ENCODE data around the gene WDR11.
A peak's percentile ranks its signal among the peaks of the same experiment; 100 is the strongest.

The WDR11 gene

GRCh38 chr10:120926611-120927010 is 75.4 kb downstream of the WDR11 start:
- no CpG with 5 or more reads among the region's 6 CpGs for WGBS (ENCODE audit: insufficient coverage, insufficient read length)
- Histone ChIP-seq H3K27ac (ENCODE audit: low read length) (no peak overlapping the region), H3K4me3 (ENCODE audit: low read length) (no peak overlapping the region), H3K36me3 (ENCODE audit: control insufficient read depth, insufficient read depth, low read length) (no peaks in the 10 kb centered on the region), H3K9me3 (ENCODE audit: control insufficient read depth, insufficient read depth, low read length) (no peaks in the 10 kb centered on the region), H3K27me3 (ENCODE audit: control insufficient read depth, insufficient read depth, low read length) (no peaks in the 10 kb centered on the region), H3K4me1 (ENCODE audit: control insufficient read depth, insufficient read depth, low read length) (no peaks in the 10 kb centered on the region)
- no peak for DNase-seq (ENCODE audit: low read depth, low spot score)

DNA sequence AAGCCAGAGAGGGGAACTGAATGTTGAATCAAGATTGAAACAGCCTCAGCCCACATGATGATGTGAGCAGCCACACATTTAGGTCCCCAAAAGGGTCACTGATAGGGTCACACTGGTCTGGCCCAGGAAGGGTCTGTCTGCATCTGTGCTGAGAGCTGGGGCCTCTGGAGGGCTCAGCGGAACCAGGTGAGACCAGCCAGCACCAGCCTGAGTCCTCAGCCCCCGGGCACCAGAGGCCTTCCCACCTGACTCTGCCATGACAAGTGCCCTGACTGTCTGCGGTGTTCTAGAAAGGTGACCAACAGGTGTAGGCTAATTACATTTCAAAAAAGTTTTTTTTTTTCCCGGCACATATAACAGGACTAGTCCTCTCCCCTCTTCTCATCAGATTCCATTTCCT is 76.2 kb downstream of the WDR11 start:
- no peak for DNase-seq (ENCODE audit: low read depth, low spot score)
- WGBS (ENCODE audit: insufficient coverage, insufficient read length), result no CpG with 5 or more reads among the region's 4 CpGs
- H3K27ac ChIP-seq (ENCODE audit: low read length), result no peak overlapping the region
- no peaks in the 10 kb centered on the region for H3K4me1 ChIP-seq (ENCODE audit: control insufficient read depth, insufficient read depth, low read length)
- no peak overlapping the region for H3K4me3 ChIP-seq (ENCODE audit: low read length)
- no peaks in the 10 kb centered on the region for H3K27me3 ChIP-seq (ENCODE audit: control insufficient read depth, insufficient read depth, low read length)
- H3K9me3 ChIP-seq (ENCODE audit: control insufficient read depth, insufficient read depth, low read length), result no peaks in the 10 kb centered on the region
- H3K36me3 ChIP-seq (ENCODE audit: control insufficient read depth, insufficient read depth, low read length), result no peaks in the 10 kb centered on the region

GRCh38 chr10:120929166-120929565 is 78.0 kb downstream of the WDR11 start:
- Histone ChIP-seq H3K27ac (ENCODE audit: low read length) (no peak overlapping the region), H3K27me3 (ENCODE audit: control insufficient read depth, insufficient read depth, low read length) (no peaks in the 10 kb centered on the region), H3K36me3 (ENCODE audit: control insufficient read depth, insufficient read depth, low read length) (no peaks in the 10 kb centered on the region), H3K4me1 (ENCODE audit: control insufficient read depth, insufficient read depth, low read length) (no peaks in the 10 kb centered on the region), H3K9me3 (ENCODE audit: control insufficient read depth, insufficient read depth, low read length) (no peaks in the 10 kb centered on the region), H3K4me3 (ENCODE audit: low read length) (no peak overlapping the region)
- no peak for DNase-seq (ENCODE audit: low read depth, low spot score)
- WGBS (ENCODE audit: insufficient coverage, insufficient read length), result no CpG with 5 or more reads among the region's 7 CpGs

- whole genome bisulfite sequencing (ENCODE audit: insufficient coverage, insufficient read length), result no CpG with 5 or more reads among the region's 3 CpGs
- no peak for DNase-seq (ENCODE audit: low read depth, low spot score)
- no peaks in the 10 kb centered on the region for H3K27me3 ChIP-seq (ENCODE audit: control insufficient read depth, insufficient read depth, low read length)
- H3K4me1 ChIP-seq (ENCODE audit: control insufficient read depth, insufficient read depth, low read length), result no peaks in the 10 kb centered on the region
- H3K27ac ChIP-seq (ENCODE audit: low read length), result no peak overlapping the region
- H3K36me3 ChIP-seq (ENCODE audit: control insufficient read depth, insufficient read depth, low read length), result no peaks in the 10 kb centered on the region
- H3K9me3 ChIP-seq (ENCODE audit: control insufficient read depth, insufficient read depth, low read length), result no peaks in the 10 kb centered on the region
- H3K4me3 ChIP-seq (ENCODE audit: low read length), result no peak overlapping the region
Observed at GRCh38 chr10:120931423-120931822, 80.3 kb downstream of the WDR11 start.

DNA sequence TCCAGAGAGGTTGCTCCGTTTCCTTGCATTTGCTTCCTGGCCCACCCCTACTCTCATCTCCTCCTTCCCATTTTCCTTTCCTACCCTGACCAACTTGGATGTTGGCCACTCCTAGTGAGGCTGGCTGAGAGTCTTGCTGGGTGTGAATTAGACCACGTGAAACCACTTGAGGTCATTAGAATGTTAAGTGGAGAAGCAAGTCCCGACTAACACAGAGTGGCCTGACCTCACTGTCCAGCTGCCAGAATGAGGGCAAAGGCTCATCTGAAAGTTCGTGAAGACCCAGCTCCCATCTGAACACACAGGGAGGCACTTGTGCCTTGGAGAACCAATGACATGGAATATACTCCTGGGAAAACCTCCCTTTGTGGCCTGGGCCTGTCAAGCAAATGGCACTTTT is 80.8 kb downstream of the WDR11 start:
- H3K36me3 ChIP-seq (ENCODE audit: control insufficient read depth, insufficient read depth, low read length), result no peaks in the 10 kb centered on the region
- no peaks in the 10 kb centered on the region for H3K27me3 ChIP-seq (ENCODE audit: control insufficient read depth, insufficient read depth, low read length)
- H3K4me3 ChIP-seq (ENCODE audit: low read length), result no peak overlapping the region
- no peaks in the 10 kb centered on the region for H3K4me1 ChIP-seq (ENCODE audit: control insufficient read depth, insufficient read depth, low read length)
- DNase-seq (ENCODE audit: low read depth, low spot score), result no peak
- no peaks in the 10 kb centered on the region for H3K9me3 ChIP-seq (ENCODE audit: control insufficient read depth, insufficient read depth, low read length)
- WGBS (ENCODE audit: insufficient coverage, insufficient read length), result no CpG with 5 or more reads among the region's 4 CpGs
- no peak overlapping the region for H3K27ac ChIP-seq (ENCODE audit: low read length)

DNA sequence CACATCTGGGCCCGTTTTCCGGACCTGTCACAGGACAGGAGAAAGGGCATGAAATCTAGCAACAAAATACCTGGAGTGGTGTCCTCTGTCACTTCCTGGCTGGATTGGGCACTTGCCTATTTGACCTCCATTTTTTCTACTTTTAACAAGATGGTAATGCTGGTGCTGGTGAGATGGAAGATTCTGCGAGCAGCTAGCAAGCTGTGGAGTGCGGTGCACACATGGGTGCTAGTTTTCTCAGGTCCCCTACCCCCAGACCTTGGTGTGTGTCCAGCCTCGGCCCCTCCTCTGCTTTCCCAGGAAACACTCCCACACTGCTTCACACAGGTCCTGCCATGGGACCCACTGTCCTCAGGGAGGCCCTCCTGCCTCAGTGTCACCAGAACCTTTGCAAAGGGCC is 87.7 kb downstream of the WDR11 start:
- Histone ChIP-seq H3K27me3 (ENCODE audit: control insufficient read depth, insufficient read depth, low read length) (no peaks in the 10 kb centered on the region), H3K36me3 (ENCODE audit: control insufficient read depth, insufficient read depth, low read length) (no peaks in the 10 kb centered on the region), H3K9me3 (ENCODE audit: control insufficient read depth, insufficient read depth, low read length) (no peaks in the 10 kb centered on the region), H3K4me3 (ENCODE audit: low read length) (no peak overlapping the region), H3K27ac (ENCODE audit: low read length) (no peak overlapping the region), H3K4me1 (ENCODE audit: control insufficient read depth, insufficient read depth, low read length) (no peaks in the 10 kb centered on the region; the same call in none of the 2 replicates)
- DNase-seq (ENCODE audit: low read depth, low spot score), result no peak
- no CpG with 5 or more reads among the region's 5 CpGs for WGBS (ENCODE audit: insufficient coverage, insufficient read length)

- H3K27me3 ChIP-seq (ENCODE audit: control insufficient read depth, insufficient read depth, low read length), result no peaks in the 10 kb centered on the region
- DNase-seq (ENCODE audit: low read depth, low spot score), result no peak
Observed at GRCh38 chr10:120940299-120940900, 89.2 kb downstream of the WDR11 start.

GRCh38 chr10:120941501-120941900 is 90.3 kb downstream of the WDR11 start:
- no peaks in the 10 kb centered on the region; the same call in none of the 2 replicates for H3K4me1 ChIP-seq (ENCODE audit: control insufficient read depth, insufficient read depth, low read length)
- no peaks in the 10 kb centered on the region for H3K27me3 ChIP-seq (ENCODE audit: control insufficient read depth, insufficient read depth, low read length)
- no CpG with 5 or more reads among the region's 5 CpGs for WGBS (ENCODE audit: insufficient coverage, insufficient read length)
- no peaks in the 10 kb centered on the region for H3K9me3 ChIP-seq (ENCODE audit: control insufficient read depth, insufficient read depth, low read length)
- H3K36me3 ChIP-seq (ENCODE audit: control insufficient read depth, insufficient read depth, low read length), result no peaks in the 10 kb centered on the region
- DNase-seq (ENCODE audit: low read depth, low spot score), result no peak
- no peak overlapping the region for H3K27ac ChIP-seq (ENCODE audit: low read length)
- H3K4me3 ChIP-seq (ENCODE audit: low read length), result no peak overlapping the region

More at GRCh38 chr10:120940299-120940900, 89.2 kb downstream of the WDR11 start:
- no peak overlapping the region for H3K27ac ChIP-seq (ENCODE audit: low read length)
- no peaks in the 10 kb centered on the region; the same call in none of the 2 replicates for H3K4me1 ChIP-seq (ENCODE audit: control insufficient read depth, insufficient read depth, low read length)
- H3K4me3 ChIP-seq (ENCODE audit: low read length), result no peak overlapping the region
- H3K36me3 ChIP-seq (ENCODE audit: control insufficient read depth, insufficient read depth, low read length), result no peaks in the 10 kb centered on the region
- no peaks in the 10 kb centered on the region for H3K9me3 ChIP-seq (ENCODE audit: control insufficient read depth, insufficient read depth, low read length)
- no CpG with 5 or more reads among the region's 13 CpGs for WGBS (ENCODE audit: insufficient coverage, insufficient read length)

DNA sequence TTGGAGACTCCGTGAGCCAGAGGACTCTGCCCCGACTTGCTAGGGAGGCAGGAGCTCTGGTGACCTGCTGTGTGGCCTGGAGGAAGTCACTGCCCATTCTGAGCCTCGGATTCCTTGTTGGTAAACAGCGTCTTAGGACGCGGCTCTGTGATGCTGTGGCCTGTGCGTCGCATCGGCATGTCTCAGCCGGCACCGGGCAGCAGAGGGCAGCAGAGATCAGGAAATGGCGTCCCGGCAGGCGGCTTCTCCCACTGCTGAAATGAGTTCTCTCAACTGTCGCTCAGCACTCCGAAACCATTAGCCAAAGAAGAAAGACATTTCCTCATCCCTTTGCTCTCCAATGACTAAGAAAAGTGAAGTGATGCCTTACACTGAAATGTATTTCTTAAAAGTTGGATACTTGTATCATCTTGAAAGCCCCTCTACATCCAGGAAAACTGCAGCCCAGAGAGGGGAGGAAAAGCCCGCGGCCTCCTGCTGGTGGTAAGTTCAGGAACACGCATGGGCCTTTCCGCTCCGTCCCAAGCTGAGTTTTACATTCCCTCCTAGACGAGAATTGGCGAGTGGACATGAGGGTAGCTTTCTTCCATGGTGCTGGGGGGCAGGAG is 91.7 kb downstream of the WDR11 start:
- Histone ChIP-seq H3K27me3 (ENCODE audit: control insufficient read depth, insufficient read depth, low read length) (no peaks in the 10 kb centered on the region), H3K4me3 (ENCODE audit: low read length) (no peak overlapping the region), H3K27ac (ENCODE audit: low read length) (no peak overlapping the region), H3K9me3 (ENCODE audit: control insufficient read depth, insufficient read depth, low read length) (no peaks in the 10 kb centered on the region), H3K36me3 (ENCODE audit: control insufficient read depth, insufficient read depth, low read length) (no peaks in the 10 kb centered on the region), H3K4me1 (ENCODE audit: control insufficient read depth, insufficient read depth, low read length) (no peaks in the 10 kb centered on the region; the same call in none of the 2 replicates)
- DNase-seq (ENCODE audit: low read depth, low spot score), result peak; percentile 64
- WGBS (ENCODE audit: insufficient coverage, insufficient read length), result no CpG with 5 or more reads among the region's 23 CpGs

DNA sequence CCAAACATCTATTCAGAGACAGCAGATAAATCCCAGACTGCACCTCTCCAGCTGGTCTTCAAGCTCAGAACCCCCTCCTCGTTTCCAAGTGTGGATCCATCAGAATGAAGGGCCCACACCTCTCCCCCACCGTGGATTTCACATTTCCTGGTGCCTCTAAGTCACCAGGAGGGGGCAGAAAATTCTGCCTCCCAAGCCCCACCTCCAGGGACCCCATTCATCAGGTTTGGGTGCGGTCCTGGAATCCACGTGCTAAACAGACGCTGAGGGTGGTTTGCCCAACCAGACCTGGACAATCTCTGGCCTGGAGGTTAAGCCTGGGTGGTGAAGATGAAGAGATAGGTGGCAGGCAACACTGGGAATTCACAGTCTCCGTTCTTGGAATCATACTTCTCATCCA is 92.4 kb downstream of the WDR11 start:
- Histone ChIP-seq H3K9me3 (ENCODE audit: control insufficient read depth, insufficient read depth, low read length) (no peaks in the 10 kb centered on the region), H3K4me1 (ENCODE audit: control insufficient read depth, insufficient read depth, low read length) (no peaks in the 10 kb centered on the region; the same call in none of the 2 replicates), H3K36me3 (ENCODE audit: control insufficient read depth, insufficient read depth, low read length) (no peaks in the 10 kb centered on the region), H3K27ac (ENCODE audit: low read length) (no peak overlapping the region), H3K27me3 (ENCODE audit: control insufficient read depth, insufficient read depth, low read length) (no peaks in the 10 kb centered on the region), H3K4me3 (ENCODE audit: low read length) (no peak overlapping the region)
- no peak for DNase-seq (ENCODE audit: low read depth, low spot score)
- WGBS (ENCODE audit: insufficient coverage, insufficient read length), result no CpG with 5 or more reads among the region's 6 CpGs

Measured in iPS DF 6.9 (cell line).